IPS-NIHi11 (cell line): ENCODE results near the gene RTP2.
"Not testable (repeated sequence)": the region's sequence is repeated elsewhere in the genome, so short reads cannot be mapped to it uniquely, and the experiment has no call there.

ENCODE experiments used
- DNase-seq: peaks from one replicate; pipeline ENCODE4 v3.0.0; 2012; ENCODE audit warnings: mixed read lengths, low spot score

Gene RTP2

GRCh38 chr3:187713504-187713903, 11.1 kb upstream of the RTP2 start:
- DNase-seq = no peak

GRCh38 chr3:187709155-187709554, 6.8 kb upstream of the RTP2 start:
- DNase-seq = peak; percentile 53

GRCh38 chr3:187708696-187709095, 6.3 kb upstream of the RTP2 start:
- no peak for DNase-seq

GRCh38 chr3:187706971-187707370, 4.6 kb upstream of the RTP2 start:
- no peak for DNase-seq

GRCh38 chr3:187705164-187705563, 2.8 kb upstream of the RTP2 start:
- DNase-seq = no peak

- DNase-seq = no peak
Measured at GRCh38 chr3:187700249-187700648, 2.1 kb downstream of the RTP2 start.

- no peak for DNase-seq
Measured at GRCh38 chr3:187698499-187699399, 3.6 kb downstream of the RTP2 start.

GRCh38 chr3:187696021-187696420, 6.3 kb downstream of the RTP2 start:
- DNase-seq = no peak

- no peak for DNase-seq
Measured at GRCh38 chr3:187695449-187695848, 6.9 kb downstream of the RTP2 start.

GRCh38 chr3:187694801-187695200, 7.6 kb downstream of the RTP2 start:
- DNase-seq = no peak

GRCh38 chr3:187693431-187693830, 8.9 kb downstream of the RTP2 start:
- DNase-seq = no peak

- no peak for DNase-seq
Measured at GRCh38 chr3:187689984-187690383, 12.4 kb downstream of the RTP2 start.

- DNase-seq = no peak
Measured at GRCh38 chr3:187686621-187687273, 15.6 kb downstream of the RTP2 start.

GRCh38 chr3:187685948-187686347, 16.4 kb downstream of the RTP2 start:
- DNase-seq = no peak

- no peak for DNase-seq
Measured at GRCh38 chr3:187684880-187685279, 17.5 kb downstream of the RTP2 start.

GRCh38 chr3:187684444-187684843, 17.9 kb downstream of the RTP2 start:
- DNase-seq = no peak

- DNase-seq = not testable (repeated sequence)
Measured at GRCh38 chr3:187681756-187682155, 20.6 kb downstream of the RTP2 start.

GRCh38 chr3:187679638-187680396, 22.5 kb downstream of the RTP2 start:
- peak; percentile 89 for DNase-seq

GRCh38 chr3:187678726-187679268, 23.6 kb downstream of the RTP2 start:
- peak; percentile 62 for DNase-seq

GRCh38 chr3:187677604-187678003, 24.8 kb downstream of the RTP2 start:
- DNase-seq = no peak

GRCh38 chr3:187673012-187673411, 29.3 kb downstream of the RTP2 start:
- no peak for DNase-seq
